GM18498 (cell line): ENCODE measurements around the gene CD70.
"Not testable (repeated sequence)": the region's sequence is repeated elsewhere in the genome, so short reads cannot be mapped to it uniquely, and the experiment has no call there.

Experiments
- ATAC-seq: cut with Tn5 transposase; IDR thresholded peaks from one replicate; pipeline ENCODE4 v1.9.1; 2021; ENCODE audit warnings: mild to moderate bottlenecking, moderate library complexity; ENCODE audit not compliant: unreplicated experiment

Gene CD70, protein sequence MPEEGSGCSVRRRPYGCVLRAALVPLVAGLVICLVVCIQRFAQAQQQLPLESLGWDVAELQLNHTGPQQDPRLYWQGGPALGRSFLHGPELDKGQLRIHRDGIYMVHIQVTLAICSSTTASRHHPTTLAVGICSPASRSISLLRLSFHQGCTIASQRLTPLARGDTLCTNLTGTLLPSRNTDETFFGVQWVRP

GRCh38 chr19:6590827-6591319, at the start of gene CD70:
CD70 (minus strand) TSS chr19:6591150; CDS start chr19:6591002, 148 bp downstream.
- peak; percentile 53 for ATAC-seq

DNA sequence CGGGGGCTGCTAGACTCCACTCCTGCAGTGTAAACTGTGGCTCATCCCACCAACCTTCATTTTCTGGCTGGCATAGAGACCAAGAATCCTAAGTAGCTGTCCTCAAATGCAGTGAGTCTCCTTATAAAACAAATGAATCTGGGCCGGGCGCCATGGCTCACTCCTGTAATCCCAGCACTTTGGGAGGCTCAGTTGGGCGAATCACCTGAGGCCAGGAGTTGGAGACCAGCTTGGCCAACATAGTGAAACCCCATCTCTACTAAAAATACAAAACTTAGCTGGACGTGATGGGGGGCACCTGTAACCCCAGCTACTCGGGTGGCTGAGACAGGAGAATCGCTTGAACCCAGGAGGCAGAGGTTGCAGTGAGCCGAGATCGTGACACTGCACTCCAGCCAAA, 49.4 kb upstream of the CD70 start:
- not testable (repeated sequence) for ATAC-seq

DNA sequence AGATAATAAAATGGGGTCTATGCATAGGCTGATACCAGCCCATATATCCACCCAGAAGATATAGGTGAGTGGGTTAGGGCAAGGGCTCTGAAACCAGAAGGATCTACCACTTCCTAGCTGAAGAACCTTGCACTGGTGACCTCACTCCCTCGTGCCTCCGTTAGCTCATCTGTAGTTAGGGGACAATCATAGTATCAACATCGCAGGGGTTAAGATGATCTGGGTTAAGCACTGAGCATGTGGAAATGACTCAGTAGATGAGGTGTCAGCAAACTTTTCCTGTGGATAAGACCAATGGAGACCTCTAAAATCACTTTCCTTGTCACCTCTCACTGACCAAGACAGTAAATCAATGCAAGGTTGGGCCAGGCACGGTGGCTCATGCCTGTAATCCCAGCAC, 48.5 kb upstream of the CD70 start:
- no peak for ATAC-seq

DNA sequence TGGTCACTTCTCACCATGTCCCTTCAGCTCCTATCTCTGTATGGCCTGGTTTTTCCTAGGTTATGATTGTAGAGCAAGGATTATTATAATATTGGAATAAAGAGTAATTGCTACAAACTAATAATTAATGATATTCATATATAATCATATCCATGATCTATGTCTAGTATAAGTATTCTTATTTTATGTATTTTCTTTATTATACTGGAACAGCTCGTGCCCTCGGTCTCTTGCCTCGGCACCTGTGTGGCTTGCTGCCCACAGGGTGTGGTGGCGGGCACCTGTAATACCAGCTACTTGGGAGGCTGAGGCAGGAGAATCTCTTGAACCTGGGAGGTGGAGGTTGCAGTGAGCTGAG, 42.5 kb upstream of the CD70 start:
- not testable (repeated sequence) for ATAC-seq

- ATAC-seq: not testable (repeated sequence)
These were observed 42.0 kb upstream of the CD70 start for GRCh38 chr19:6632747-6633455.

- ATAC-seq: no peak
These were observed 41.2 kb upstream of the CD70 start for GRCh38 chr19:6632002-6632621.

- no peak for ATAC-seq
These were observed 35.8 kb upstream of the CD70 start for GRCh38 chr19:6626764-6627163.

- no peak for ATAC-seq
These were observed 26.4 kb upstream of the CD70 start for GRCh38 chr19:6617374-6617773.

DNA sequence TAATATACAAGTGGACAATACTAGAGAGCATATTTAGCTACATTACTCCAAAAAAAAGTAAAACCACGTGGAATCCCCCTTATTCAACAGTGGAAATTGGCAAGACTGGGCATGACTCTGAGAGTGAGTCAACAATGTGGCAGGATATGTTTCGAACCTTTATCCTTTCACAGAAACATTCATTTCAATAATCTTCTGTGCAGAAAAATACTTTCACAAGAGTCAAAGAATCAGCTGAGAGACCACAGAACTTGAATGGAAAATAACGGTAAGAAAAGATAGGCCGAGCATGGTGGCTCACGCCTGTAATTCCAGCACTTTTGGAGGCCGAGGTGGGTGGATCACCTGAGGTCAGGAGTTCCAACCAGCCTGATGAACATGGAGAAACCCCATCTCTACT, 25.1 kb upstream of the CD70 start:
- ATAC-seq: no peak

GRCh38 chr19:6613711-6614110, 22.8 kb upstream of the CD70 start:
- no peak for ATAC-seq

GRCh38 chr19:6610934-6611852, 20.2 kb upstream of the CD70 start:
- no peak for ATAC-seq

DNA sequence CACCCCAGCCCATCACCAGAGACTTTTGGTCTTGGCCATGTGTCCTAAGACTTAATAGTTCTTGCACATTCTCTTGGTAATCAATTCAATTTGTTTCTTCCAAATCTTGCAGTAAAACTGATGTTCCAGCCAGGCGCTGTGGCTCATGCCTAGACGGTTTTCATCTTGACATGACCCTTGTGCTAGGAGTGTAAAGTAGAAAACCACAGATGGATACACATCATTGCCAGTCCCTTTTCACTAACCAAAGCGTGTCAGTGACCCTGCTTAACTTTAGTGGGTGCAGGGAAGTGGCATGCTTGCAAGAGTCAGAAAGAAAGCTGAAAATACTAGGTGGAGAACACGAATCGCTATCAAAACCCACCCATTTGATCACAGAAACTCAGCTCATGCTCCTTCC, 18.0 kb upstream of the CD70 start:
- no peak for ATAC-seq

DNA sequence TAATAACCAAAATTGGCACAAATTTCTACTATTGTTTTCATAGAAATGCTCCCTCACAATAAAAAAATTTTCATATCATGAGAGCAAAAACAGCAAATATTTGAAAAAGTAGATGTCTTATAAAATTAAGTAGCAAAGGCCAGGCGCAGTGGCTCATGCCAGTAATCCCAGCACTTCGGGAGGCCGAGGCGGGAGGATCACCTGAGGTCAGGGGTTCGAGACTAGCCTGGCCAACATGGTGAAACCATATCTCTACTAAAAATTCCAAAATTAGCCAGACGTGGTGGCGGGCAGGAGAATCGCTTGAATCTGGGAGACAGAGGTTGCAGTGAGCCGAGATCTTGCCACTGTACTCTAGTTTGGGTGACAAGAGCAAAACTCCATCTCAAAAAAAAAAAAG, 17.2 kb upstream of the CD70 start:
- ATAC-seq: not testable (repeated sequence)

GRCh38 chr19:6606276-6607070, 15.5 kb upstream of the CD70 start:
- ATAC-seq: not testable (repeated sequence)

DNA sequence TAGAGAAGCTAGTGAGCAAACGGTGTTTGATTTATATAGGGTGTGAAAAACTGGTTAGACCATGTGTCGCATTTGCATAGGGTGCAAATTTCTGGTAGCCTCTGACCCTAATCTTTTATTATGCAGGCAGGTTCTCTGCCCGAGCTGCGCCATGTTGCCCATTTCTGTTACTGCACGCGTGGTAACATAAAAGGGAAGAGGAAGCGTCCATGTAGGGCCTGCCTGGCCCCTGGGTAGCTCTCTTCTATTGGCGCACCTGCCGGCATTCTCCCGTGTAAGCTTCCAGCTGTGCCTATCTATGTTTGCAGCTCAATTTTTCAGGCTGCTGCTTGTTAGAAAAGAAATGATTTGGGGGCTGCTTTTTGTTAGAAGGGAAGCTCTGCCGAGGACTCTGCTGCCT, 14.0 kb upstream of the CD70 start:
- ATAC-seq: no peak

DNA sequence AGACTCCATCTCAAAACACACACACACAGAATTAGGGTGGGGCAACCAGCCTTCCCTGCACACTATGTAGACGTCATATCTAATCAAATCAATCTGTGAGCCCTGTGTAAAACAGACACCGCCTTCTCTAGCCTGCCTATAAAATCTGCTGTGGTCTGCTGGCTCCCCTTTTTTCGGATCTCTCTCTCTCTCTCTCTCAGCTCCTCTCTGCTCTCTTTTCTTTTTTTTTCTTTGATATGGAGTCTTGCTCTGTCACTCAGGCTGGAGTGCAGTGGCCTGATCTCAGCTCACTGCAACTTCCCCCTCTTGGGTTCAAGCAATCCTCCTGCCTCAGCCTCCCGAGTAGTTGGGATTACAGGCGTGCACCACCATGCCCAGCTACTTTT, 11.8 kb upstream of the CD70 start:
- ATAC-seq: no peak

DNA sequence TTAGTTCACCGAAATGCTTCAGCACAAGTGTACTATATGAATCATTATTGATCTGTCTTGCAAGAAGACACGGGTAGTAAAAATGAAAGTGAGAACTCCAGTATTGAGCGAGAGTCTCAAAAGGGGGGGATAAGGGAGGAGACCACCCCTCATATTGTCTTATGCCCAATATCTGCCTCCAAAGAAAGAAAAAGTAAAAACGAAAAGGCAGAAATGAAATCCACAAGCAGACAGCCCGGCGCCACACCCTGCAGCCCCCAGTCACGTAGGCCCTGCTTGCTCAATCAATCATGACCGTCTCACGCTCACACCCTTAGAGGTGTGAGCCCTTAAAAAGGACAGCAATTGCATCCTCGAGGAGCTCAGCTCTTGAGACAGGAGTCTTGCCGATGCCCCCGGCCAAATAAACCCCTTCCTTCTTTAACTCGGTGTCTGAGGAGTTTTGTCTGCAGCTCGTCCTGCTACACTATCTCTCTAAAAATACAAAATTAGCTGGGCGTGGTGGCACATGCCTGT, 10.6 kb upstream of the CD70 start:
- peak; percentile 90 for ATAC-seq

DNA sequence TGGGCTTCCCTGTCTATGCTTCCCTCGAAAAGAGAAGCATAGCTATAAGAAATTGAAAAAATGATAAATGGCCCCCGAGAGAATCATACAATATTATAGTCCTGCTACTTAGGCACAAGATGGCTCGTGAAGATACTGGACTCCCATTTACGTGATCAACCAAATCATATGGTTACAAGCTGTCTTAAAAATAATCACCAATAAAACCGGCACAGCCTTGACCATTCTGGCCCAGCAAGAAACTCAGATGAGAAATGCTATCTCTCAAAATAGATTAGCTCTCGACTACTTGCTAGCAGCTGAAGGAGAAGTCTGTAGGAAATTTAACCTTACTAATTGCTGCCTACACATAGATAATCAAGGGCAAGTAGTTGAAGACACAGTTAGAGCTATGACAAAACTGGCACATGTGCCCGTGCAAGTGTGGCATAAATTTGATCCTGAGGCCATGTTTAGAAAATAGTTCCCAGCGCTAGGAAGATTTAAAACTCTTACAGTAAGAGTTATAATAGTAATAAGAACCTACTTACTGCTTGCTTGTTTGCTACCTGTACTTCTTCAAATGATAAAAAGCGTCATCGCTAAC, 10.1 kb upstream of the CD70 start:
- not testable (repeated sequence) for ATAC-seq

- ATAC-seq: no peak
These were observed 9.0 kb upstream of the CD70 start for GRCh38 chr19:6599866-6600454.
